Measurements from ENCODE around the gene GSE1.

Gene GSE1

DNA sequence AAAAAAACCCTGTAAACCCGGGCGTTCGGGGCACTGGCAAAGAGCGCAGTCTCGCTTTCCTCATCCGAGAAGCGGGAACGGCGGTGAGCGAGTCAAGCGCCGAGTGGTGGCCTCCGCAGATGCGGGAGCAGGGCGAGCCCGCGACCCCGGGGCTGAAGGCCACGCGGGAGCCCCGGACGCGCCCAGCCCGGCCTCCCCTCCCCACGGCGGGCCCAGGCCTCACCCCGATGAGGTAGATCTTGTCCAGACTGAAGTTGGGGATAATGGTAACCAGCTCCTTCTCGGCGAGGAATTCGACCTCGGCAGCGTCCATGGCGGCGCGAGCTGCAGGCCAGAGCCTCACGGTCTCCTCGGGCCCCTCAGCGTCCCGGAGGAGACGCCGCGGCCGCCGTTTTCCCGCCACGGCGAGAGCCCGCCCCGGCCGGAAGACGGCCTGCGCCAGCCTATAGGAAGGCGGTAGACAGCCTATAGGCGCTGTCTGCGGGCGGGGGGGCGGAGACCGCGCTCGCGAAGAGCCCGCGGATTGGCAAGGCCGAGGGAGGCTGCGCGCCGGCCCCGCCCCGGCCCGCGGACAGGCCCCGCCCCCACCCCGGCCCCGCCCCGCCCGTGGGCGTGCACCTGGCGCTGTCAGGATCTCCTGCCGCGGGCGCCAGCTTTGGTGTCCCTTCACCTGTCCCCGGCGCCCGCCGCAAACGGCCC lies 75.6 kb downstream of the GSE1 start, which contains the start of gene GINS2:
Gene GINS2, minus strand, starts transcription at position 369 of the 699 bp plus-strand sequence. Its CDS starts 56 bp downstream, at position 313.
- H3K4me1 ChIP-seq (ENCODE audit: control insufficient read depth, insufficient read depth, low read length) = peaks cover 3% of the 10 kb centered on the region
- H3K36me3 ChIP-seq (ENCODE audit: insufficient read depth, low read length) = no peaks in the 10 kb centered on the region
- peak within 1 kb of the TSS; percentile 72 for H3K4me3 ChIP-seq (ENCODE audit: low read length)
- no peaks in the 10 kb centered on the region for H3K9me3 ChIP-seq (replicated peaks; ENCODE audit: low read length)
- peak within 1 kb of the TSS; percentile 73 for H3K9ac ChIP-seq (ENCODE audit: low read depth, low read length)
- H3K4me2 ChIP-seq (ENCODE audit: low read length) = peak within 1 kb of the TSS; percentile 94
- H3K27me3 ChIP-seq (ENCODE audit: control insufficient read depth, insufficient read depth, low read length) = peaks cover 4% of the 10 kb centered on the region

DNA sequence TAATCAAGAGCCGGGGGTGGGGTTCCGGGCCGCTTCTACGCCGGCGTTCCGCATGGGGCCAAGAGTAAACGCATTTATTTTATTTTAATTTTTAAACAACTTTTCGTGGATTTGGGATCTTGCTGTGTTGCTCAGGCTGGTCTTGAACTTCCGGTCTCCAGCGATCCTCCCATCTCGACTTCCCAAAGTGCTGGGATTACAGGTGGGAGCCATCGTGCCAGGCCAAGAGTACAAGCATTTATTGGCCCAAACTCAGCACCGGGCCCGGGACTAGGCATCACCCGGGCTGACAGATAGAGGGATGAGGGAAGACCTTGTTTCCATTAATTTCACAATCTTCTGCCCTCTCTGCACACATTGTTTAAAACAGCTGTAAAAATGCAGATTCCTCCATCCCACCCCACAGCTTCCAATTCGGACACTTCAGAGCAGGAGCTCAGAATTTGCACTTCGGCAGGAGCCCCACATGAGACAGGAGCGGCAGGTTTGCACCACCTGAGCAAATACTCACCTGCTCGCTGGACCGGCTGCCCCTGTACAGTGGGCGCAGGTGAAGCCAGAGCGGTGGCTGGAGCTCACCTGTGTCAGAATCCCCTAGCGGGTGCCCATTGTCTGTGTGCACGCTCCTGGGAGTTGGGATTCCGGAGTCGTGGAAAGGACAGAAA lies 76.3 kb downstream of the GSE1 start:
- Histone ChIP-seq H3K27me3 (ENCODE audit: control insufficient read depth, insufficient read depth, low read length) (peaks cover 4% of the 10 kb centered on the region), H3K9ac (ENCODE audit: low read depth, low read length) (peak overlapping the region; percentile 47), H3K4me1 (ENCODE audit: control insufficient read depth, insufficient read depth, low read length) (peaks cover 3% of the 10 kb centered on the region), H3K4me3 (ENCODE audit: low read length) (peak overlapping the region; percentile 68), H3K9me3 (replicated peaks; ENCODE audit: low read length) (no peaks in the 10 kb centered on the region), H3K4me2 (ENCODE audit: low read length) (peak overlapping the region; percentile 86), H3K36me3 (ENCODE audit: insufficient read depth, low read length) (no peaks in the 10 kb centered on the region)

DNA sequence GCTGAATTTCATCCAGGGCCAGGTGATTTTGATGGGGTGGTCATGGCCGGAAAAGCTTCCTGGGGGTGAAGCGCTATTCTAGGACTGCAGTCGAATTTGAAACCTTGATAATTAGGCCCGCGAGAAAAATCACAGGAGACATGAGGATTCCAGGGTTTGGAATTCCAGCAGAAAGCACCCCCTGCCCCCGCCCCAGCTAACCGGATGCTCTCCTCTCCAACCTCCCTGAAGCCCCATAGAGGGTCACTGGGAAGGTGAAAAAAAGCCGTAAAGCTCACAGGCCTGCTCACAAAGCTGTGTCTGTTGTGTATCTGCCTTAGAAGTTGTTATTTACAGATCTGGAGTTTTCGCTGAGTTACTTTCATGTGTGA lies 76.8 kb downstream of the GSE1 start:
- H3K27me3 ChIP-seq (ENCODE audit: control insufficient read depth, insufficient read depth, low read length) = peaks cover 5% of the 10 kb centered on the region
- no peaks in the 10 kb centered on the region for H3K36me3 ChIP-seq (ENCODE audit: insufficient read depth, low read length)
- H3K9ac ChIP-seq (ENCODE audit: low read depth, low read length) = no peak overlapping the region
- no peak overlapping the region for H3K4me2 ChIP-seq (ENCODE audit: low read length)
- H3K4me1 ChIP-seq (ENCODE audit: control insufficient read depth, insufficient read depth, low read length) = peaks cover 3% of the 10 kb centered on the region
- H3K9me3 ChIP-seq (replicated peaks; ENCODE audit: low read length) = no peaks in the 10 kb centered on the region
- H3K4me3 ChIP-seq (ENCODE audit: low read length) = no peak overlapping the region

- no peak overlapping the region for H3K4me3 ChIP-seq (ENCODE audit: low read length)
- no peak overlapping the region for H3K9ac ChIP-seq (ENCODE audit: low read depth, low read length)
- no peak overlapping the region for H3K4me2 ChIP-seq (ENCODE audit: low read length)
- H3K36me3 ChIP-seq (ENCODE audit: insufficient read depth, low read length) = no peaks in the 10 kb centered on the region
- peaks cover 11% of the 10 kb centered on the region for H3K27me3 ChIP-seq (ENCODE audit: control insufficient read depth, insufficient read depth, low read length)
- peaks cover 3% of the 10 kb centered on the region for H3K4me1 ChIP-seq (ENCODE audit: control insufficient read depth, insufficient read depth, low read length)
- H3K9me3 ChIP-seq (replicated peaks; ENCODE audit: low read length) = no peaks in the 10 kb centered on the region
These were observed 77.4 kb downstream of the GSE1 start for GRCh38 chr16:85690469-85691064.

DNA sequence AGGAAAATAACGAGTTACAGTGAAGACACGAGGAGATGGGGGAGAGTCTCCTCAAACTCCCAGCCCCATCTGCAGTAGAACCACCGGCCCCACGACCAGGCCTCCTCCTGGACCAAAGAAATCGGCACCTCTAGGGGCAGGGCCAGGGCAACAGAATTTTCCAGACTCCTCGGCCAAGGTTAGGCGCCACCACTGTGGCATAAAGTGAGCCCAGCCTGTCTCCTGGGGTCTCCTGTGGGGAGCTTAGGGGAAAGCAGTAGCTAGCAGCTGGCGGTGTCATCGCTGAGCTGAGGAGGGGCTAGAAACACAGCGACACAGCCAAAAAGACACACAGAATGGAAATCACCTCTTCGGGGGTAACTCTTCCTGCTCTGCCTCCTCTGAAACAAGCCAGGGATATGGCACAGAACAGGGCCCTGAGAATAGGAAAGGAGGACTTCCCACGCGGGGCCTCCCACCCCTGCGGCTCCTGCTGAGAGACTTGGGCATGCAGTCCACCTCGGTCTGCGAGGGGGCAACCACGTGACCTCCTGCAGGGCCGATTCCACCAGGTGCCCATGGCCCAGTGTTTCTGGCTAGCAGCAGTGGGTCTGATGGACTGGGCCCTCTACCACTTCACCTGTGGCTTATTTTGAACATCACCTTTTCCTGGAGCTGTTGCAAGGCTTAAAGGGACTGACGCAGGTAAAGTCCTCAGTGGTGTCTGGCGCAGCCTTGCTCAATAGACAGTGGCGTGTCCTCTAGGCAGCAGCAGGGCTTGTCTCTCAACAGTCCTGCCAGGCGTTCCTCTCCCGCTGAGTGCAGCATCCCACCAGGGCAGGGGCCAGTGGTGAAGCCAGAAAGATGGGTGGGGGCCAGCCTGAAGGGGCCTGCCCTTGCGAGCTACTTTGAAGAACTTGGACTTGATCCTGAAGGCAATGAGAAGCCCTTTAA lies 82.3 kb downstream of the GSE1 start:
- no peak overlapping the region for H3K4me2 ChIP-seq (ENCODE audit: low read length)
- no peak overlapping the region for H3K9ac ChIP-seq (ENCODE audit: low read depth, low read length)
- no peaks in the 10 kb centered on the region for H3K9me3 ChIP-seq (replicated peaks; ENCODE audit: low read length)
- H3K36me3 ChIP-seq (ENCODE audit: insufficient read depth, low read length) = no peaks in the 10 kb centered on the region
- H3K27me3 ChIP-seq (ENCODE audit: control insufficient read depth, insufficient read depth, low read length) = peaks cover 41% of the 10 kb centered on the region
- H3K4me3 ChIP-seq (ENCODE audit: low read length) = no peak overlapping the region
- H3K4me1 ChIP-seq (ENCODE audit: control insufficient read depth, insufficient read depth, low read length) = peaks cover 8% of the 10 kb centered on the region

DNA sequence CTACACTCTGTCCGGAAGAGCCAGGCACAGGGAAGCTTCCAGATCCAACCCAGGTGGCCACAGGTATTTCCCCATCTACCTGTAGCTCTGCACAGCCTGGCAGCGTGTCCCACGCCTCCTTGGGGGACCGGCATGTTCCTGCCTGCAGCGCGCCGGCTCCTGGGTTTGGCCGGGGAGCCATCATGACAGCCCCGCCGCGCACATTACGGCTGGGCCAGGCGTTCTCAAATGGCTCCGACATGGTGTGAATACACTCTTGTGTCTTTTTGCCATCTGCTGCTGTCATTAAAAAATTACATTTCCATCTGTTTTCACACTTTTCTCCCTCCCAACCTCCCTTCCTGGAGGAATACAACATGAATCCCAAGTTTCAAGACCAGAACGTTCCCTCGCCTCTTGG lies 83.7 kb downstream of the GSE1 start:
- peaks cover 44% of the 10 kb centered on the region for H3K27me3 ChIP-seq (ENCODE audit: control insufficient read depth, insufficient read depth, low read length)
- H3K4me1 ChIP-seq (ENCODE audit: control insufficient read depth, insufficient read depth, low read length) = peaks cover 8% of the 10 kb centered on the region
- H3K4me3 ChIP-seq (ENCODE audit: low read length) = no peak overlapping the region
- H3K4me2 ChIP-seq (ENCODE audit: low read length) = no peak overlapping the region
- no peaks in the 10 kb centered on the region for H3K36me3 ChIP-seq (ENCODE audit: insufficient read depth, low read length)
- no peak overlapping the region for H3K9ac ChIP-seq (ENCODE audit: low read depth, low read length)
- H3K9me3 ChIP-seq (replicated peaks; ENCODE audit: low read length) = no peaks in the 10 kb centered on the region

DNA sequence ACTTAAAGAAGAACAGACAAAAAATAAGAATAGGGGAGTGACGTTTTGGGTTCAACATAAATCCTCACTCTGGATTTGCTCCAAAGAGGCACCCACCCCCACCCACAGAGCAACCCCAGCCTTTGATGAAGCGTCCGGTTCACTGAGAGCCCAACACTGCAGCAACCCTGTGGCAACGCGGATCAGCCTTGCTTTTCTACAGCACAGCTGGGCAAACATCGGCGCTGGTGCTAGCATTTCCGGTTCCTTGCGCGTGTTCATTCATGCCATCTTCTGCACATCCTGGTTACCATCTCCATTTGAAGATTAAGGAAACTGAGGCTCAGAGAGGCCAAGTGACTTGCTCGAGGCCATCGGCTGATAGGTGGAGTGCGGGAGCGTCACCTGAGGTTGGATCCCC lies 84.3 kb downstream of the GSE1 start:
- Histone ChIP-seq H3K27me3 (ENCODE audit: control insufficient read depth, insufficient read depth, low read length) (peaks cover 44% of the 10 kb centered on the region), H3K4me1 (ENCODE audit: control insufficient read depth, insufficient read depth, low read length) (peaks cover 8% of the 10 kb centered on the region), H3K4me3 (ENCODE audit: low read length) (no peak overlapping the region), H3K9ac (ENCODE audit: low read depth, low read length) (no peak overlapping the region), H3K4me2 (ENCODE audit: low read length) (no peak overlapping the region), H3K36me3 (ENCODE audit: insufficient read depth, low read length) (no peaks in the 10 kb centered on the region), H3K9me3 (replicated peaks; ENCODE audit: low read length) (no peaks in the 10 kb centered on the region)

- peaks cover 42% of the 10 kb centered on the region for H3K27me3 ChIP-seq (ENCODE audit: control insufficient read depth, insufficient read depth, low read length)
- no peak overlapping the region for H3K4me3 ChIP-seq (ENCODE audit: low read length)
- peaks cover 8% of the 10 kb centered on the region for H3K4me1 ChIP-seq (ENCODE audit: control insufficient read depth, insufficient read depth, low read length)
- no peak overlapping the region for H3K9ac ChIP-seq (ENCODE audit: low read depth, low read length)
- no peaks in the 10 kb centered on the region for H3K36me3 ChIP-seq (ENCODE audit: insufficient read depth, low read length)
- H3K4me2 ChIP-seq (ENCODE audit: low read length) = no peak overlapping the region
- no peaks in the 10 kb centered on the region for H3K9me3 ChIP-seq (replicated peaks; ENCODE audit: low read length)
These were observed 85.4 kb downstream of the GSE1 start for GRCh38 chr16:85698459-85698891.

DNA sequence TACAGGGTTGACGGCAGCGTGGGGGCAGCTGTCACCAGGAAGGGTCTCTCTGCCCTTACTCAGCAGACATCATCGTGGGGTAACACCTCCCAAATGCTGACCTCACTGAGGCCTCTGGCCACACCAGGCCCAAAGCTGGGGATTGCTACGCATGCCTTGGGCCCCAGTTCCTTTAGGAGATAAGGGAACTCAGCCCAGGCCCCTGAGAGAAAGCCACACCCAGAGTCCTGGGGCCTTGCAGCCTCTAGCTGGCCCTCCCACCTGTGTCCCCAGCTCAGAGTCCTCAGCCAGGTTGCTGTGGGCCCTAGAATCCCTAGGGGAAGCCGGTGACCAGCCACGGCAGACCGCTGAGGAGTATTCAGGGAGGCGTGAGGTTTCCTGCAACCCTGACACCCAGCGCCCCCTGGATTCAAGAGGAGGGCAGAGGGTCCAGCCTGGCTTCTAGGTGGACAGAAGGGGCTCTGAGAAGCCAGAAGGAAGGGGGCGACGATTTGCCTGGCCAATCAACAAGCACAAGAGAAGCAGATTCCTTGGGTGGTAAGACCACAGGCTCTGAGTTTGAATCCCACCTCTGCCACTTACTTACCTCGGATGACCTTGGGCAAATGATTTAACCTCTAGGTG lies 85.9 kb downstream of the GSE1 start:
- Histone ChIP-seq H3K9me3 (replicated peaks; ENCODE audit: low read length) (no peaks in the 10 kb centered on the region), H3K36me3 (ENCODE audit: insufficient read depth, low read length) (no peaks in the 10 kb centered on the region), H3K4me3 (ENCODE audit: low read length) (no peak overlapping the region), H3K27me3 (ENCODE audit: control insufficient read depth, insufficient read depth, low read length) (peaks cover 42% of the 10 kb centered on the region), H3K4me1 (ENCODE audit: control insufficient read depth, insufficient read depth, low read length) (peaks cover 8% of the 10 kb centered on the region), H3K4me2 (ENCODE audit: low read length) (no peak overlapping the region), H3K9ac (ENCODE audit: low read depth, low read length) (no peak overlapping the region)

GRCh38 chr16:85699628-85700027 lies 86.5 kb downstream of the GSE1 start:
- Histone ChIP-seq H3K9me3 (replicated peaks; ENCODE audit: low read length) (no peaks in the 10 kb centered on the region), H3K27me3 (ENCODE audit: control insufficient read depth, insufficient read depth, low read length) (peaks cover 42% of the 10 kb centered on the region), H3K4me2 (ENCODE audit: low read length) (no peak overlapping the region), H3K4me1 (ENCODE audit: control insufficient read depth, insufficient read depth, low read length) (peaks cover 8% of the 10 kb centered on the region), H3K9ac (ENCODE audit: low read depth, low read length) (no peak overlapping the region), H3K36me3 (ENCODE audit: insufficient read depth, low read length) (no peaks in the 10 kb centered on the region), H3K4me3 (ENCODE audit: low read length) (no peak overlapping the region)

DNA sequence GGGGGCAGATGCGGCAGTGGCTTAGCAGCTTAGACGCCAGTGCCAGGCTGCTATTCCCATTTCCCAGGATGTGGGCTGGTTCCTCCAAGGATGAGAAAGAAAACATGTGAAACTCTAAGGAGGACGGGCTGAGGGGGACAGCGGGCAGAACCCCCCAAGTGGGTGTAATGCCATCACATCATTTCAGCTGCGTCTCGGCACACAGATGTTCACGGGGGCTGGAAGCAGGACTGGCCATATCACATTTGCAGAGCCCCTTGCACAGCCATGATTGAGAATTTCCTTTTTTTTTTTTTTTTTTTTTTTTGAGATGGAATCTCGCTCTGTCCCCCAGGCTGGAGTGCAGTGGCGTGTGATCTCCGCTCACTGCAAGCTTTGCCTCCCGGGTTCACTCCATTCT lies 90.9 kb downstream of the GSE1 start:
- no peak overlapping the region for H3K4me2 ChIP-seq (ENCODE audit: low read length)
- H3K9ac ChIP-seq (ENCODE audit: low read depth, low read length) = no peak overlapping the region
- H3K4me3 ChIP-seq (ENCODE audit: low read length) = no peak overlapping the region
- no peaks in the 10 kb centered on the region for H3K9me3 ChIP-seq (replicated peaks; ENCODE audit: low read length)
- peaks cover 8% of the 10 kb centered on the region for H3K4me1 ChIP-seq (ENCODE audit: control insufficient read depth, insufficient read depth, low read length)
- H3K36me3 ChIP-seq (ENCODE audit: insufficient read depth, low read length) = no peaks in the 10 kb centered on the region
- peaks cover 4% of the 10 kb centered on the region for H3K27me3 ChIP-seq (ENCODE audit: control insufficient read depth, insufficient read depth, low read length)

All from skeletal muscle satellite cell (primary cell).